GM18867 (cell line): ENCODE measurements around the gene NXT2.
"Not testable (repeated sequence)": the region's sequence is repeated elsewhere in the genome, so short reads cannot be mapped to it uniquely, and the experiment has no call there.

Source experiments
- ATAC-seq: cut with Tn5 transposase; IDR thresholded peaks from one replicate; pipeline ENCODE4 v1.9.1; 2021; ENCODE audit warnings: mild to moderate bottlenecking, moderate library complexity; ENCODE audit not compliant: unreplicated experiment

Gene NXT2

GRCh38 chrX:109536439-109537323 is at the start of gene NXT2:
Gene NXT2 (plus strand): TSS chrX:109536844. CDS start chrX:109537007, 163 bp downstream.
- peak; percentile 97 for ATAC-seq

DNA sequence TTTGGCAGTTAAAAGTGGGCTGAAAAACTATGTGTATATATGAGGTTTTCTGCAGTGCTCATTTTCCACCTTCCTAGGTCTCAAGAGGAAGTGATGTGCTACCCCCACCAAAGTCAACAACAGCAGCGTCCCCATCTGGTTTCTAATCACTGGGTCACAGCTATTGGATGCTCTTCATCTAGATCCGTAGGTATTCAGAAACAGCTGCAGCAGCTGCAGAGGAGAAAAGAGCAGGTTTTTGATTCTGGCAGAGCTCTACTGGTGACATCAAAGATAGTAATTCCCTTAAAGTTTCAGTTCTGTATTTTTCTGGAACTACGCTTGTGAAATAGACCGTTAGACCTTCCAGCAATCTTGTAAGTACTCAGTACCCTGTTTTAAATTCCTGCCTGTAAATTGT is 49.0 kb upstream of the NXT2 start:
- no peak for ATAC-seq

DNA sequence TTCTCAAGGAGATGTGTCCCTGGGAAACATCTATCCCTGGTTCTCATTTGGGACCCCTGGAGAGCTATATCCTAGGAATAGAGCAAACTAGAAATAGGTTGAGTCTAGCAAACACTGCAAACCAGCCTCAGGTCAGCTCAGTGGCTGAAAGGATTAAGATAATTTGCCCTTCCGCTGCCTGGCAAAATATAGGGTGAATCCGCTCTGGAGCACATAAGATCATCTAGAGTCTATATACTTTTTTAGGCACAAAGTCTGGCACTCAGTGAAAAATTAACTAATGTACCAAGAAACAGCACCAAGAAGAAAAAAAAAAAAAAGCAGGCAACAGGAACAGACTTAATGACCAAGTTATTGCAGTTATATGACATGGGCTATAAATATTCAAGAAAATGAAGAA is 47.5 kb upstream of the NXT2 start:
- no peak for ATAC-seq

- ATAC-seq: no peak
Observed at GRCh38 chrX:109498434-109498833, 38.2 kb upstream of the NXT2 start.

- ATAC-seq: no peak
Observed at GRCh38 chrX:109501176-109501575, 35.5 kb upstream of the NXT2 start.

GRCh38 chrX:109508915-109509314 is 27.7 kb upstream of the NXT2 start:
- no peak for ATAC-seq

- ATAC-seq: no peak
Observed at GRCh38 chrX:109511113-109511512, 25.5 kb upstream of the NXT2 start.

DNA sequence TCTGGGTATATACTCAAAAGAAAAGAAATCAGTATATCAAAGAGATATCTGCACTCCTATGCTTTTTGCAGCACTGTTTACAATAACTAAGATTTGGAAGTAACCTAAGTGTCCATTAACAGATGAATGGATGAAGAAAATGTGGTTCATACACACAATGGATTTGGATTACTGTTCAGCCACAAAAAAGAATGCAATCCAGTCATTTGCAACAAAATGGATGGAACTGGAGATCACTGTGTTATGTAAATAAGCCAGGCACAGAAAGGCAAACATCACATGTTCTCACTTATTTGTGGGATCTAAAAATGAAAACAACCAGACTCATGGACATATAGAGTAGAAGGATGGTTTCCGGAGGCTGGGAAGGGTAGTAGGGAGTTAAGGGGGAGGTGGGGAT is 17.6 kb upstream of the NXT2 start:
- no peak for ATAC-seq

DNA sequence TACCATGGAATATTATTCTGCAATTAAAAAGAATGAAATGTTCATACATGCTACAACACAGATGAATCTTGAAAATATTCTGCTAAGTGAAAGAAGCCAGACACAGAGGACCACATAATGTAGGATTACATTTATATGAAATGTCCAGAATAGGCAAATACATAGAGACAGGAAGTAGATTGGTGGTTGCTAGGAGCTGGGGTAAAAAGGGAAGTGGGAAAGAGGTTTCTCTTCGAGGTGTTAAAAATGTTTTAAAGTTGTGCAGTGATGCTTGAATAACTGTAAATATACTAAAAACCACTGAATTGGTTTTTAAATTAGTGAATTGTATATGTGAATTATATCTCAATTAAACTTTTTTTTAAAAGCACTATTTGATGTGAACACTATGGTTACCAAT is 3.6 kb upstream of the NXT2 start:
- no peak for ATAC-seq

- no peak for ATAC-seq
Observed at GRCh38 chrX:109533631-109534030, 3.0 kb upstream of the NXT2 start.

DNA sequence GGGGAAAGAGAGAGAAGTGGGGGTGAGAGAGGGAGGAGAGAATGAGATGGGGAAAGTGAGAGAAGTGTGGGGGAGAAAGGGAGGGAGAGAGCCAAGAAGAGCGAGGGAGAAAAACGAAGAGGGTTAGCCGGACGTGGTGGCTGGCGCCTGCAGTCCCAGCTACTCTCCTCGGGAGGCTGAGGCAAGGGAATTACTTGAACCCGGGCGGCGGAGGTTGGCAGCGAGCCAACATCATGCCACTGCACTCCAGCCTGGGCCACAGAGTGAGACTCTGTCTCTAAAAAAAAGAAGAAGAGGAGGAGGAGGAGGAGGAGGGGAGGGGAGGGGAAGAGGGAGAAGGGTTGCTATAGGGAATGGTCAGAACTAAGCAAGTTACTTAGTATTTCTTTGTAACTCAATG is 1.7 kb upstream of the NXT2 start:
- ATAC-seq: no peak

- no peak for ATAC-seq
Observed at GRCh38 chrX:109535578-109535977, 1.1 kb upstream of the NXT2 start.

- ATAC-seq: no peak
Observed at GRCh38 chrX:109537324-109537665, 651 bp downstream of the NXT2 start.

DNA sequence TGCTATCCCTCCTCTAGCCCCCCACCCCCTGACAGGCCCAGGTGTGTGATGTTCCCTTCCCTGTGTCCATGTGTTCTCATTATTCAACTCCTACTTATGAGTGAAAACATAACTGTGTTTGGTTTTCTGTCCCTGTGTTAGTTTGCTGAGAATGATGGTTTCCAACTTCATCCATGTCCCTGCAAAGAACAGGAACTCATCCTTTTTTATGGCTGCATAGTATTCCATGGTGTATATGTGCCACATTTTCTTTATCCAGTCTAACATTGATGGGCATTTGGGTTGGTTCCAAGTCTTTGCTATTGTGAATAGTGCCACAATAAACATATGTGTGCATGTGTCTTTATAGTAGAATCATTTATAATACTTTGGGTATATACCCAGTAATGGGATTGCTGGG is 2.4 kb downstream of the NXT2 start:
- ATAC-seq: not testable (repeated sequence)

- no peak for ATAC-seq
Observed at GRCh38 chrX:109553862-109554261, 17.2 kb downstream of the NXT2 start.

- ATAC-seq: not testable (repeated sequence)
Observed at GRCh38 chrX:109576083-109576482, 39.4 kb downstream of the NXT2 start.

DNA sequence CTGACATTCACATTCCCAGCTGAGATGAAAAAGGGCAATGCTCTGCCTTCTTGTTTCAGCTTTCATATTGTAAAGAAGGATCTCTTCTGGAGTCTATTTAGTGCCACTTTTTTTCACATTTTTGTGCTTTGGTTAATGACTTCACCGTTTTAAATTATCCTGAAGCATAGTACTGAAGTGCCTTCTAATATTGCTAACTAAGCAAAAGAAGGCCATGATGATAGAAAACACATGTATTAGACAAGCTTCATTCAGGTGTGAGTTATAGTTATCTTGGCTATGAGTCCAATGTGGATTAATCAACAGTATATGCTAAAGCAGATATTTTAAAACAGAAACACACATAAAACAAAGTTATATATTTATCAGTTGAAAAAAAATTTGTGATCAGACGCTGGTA is 40.4 kb downstream of the NXT2 start:
- ATAC-seq: no peak

GRCh38 chrX:109578916-109579315 is 42.3 kb downstream of the NXT2 start:
- no peak for ATAC-seq

- ATAC-seq: no peak
Observed at GRCh38 chrX:109585488-109585887, 48.8 kb downstream of the NXT2 start.

DNA sequence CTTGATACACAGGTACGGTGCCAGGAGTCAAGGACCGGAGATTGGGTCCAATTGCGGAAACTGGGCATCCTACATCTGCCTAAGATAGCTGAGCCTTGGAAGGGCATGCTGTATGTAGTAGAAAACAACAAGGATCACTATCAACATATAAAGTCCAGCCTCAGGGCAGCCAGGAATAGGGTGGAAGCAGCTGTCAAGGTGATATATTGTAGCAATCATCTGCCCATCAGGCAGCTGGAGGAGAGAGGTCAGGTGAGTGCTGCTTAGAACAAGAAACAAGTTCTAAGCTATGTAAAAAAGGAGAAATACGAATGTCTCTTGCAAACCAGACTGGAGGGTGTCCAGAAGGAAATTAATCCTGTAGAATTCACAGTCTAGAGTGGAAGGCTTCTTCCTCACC is 53.5 kb downstream of the NXT2 start:
- no peak for ATAC-seq
